CD4-positive, alpha-beta memory T cell (primary cell): ENCODE results near the gene EXOC3. TPM values are rescaled to one million over a fixed set of nuclear protein-coding genes. Genes with fewer than 3 reads are reported as not detected.

Experiments used
- CTCF ChIA-PET: fragments of 350-600 bp; sonication (Branson Sonifier 250); formaldehyde crosslinking; loops from one replicate; lab custom pipeline; 2021; ENCODE audit warnings: inconsistent platforms; ENCODE audit not compliant: partially characterized antibody; lab: Charles Lee
- POLR2A ChIA-PET: fragments of 350-600 bp; sonication (Branson Sonifier 250); formaldehyde crosslinking; loops from one replicate; lab custom pipeline; 2021; ENCODE audit not compliant: partially characterized antibody; lab: Charles Lee
- DNase-seq, 5 donors: peaks; one replicate each; pipeline versions ENCODE4 v3.0.0 to v3.0.0-alpha.2; 2020 to 2022; ENCODE audit warnings: mixed read lengths in 1 of 5
- H3K27ac ChIP-seq: one replicate; pipeline ENCODE4 v1.7.0; 2013; ENCODE audit warnings: low read depth, low read length
- H3K27me3 ChIP-seq: 2 replicates; pipeline ENCODE4 v1.7.0; 2013; ENCODE audit warnings: mild to moderate bottlenecking, low read length, moderate library complexity; ENCODE audit not compliant: insufficient read depth
- H3K36me3 ChIP-seq: 2 replicates; pipeline ENCODE4 v1.7.0; 2013; ENCODE audit warnings: mild to moderate bottlenecking, low read length, moderate library complexity; ENCODE audit not compliant: insufficient read depth
- H3K4me1 ChIP-seq: 2 replicates; pipeline ENCODE4 v1.7.0; 2013; ENCODE audit warnings: mild to moderate bottlenecking, low read length, moderate library complexity; ENCODE audit not compliant: insufficient read depth
- H3K4me3 ChIP-seq, 2 donors: one replicate each; pipeline ENCODE4 v1.7.0; 2013; ENCODE audit warnings: low read length in 2 of 2, mild to moderate bottlenecking in 1 of 2
- H3K9me3 ChIP-seq, 2 donors: one replicate each; pipeline ENCODE4 v1.7.0; 2013; ENCODE audit warnings: low read length in 2 of 2, control low read depth in 1 of 2; ENCODE audit not compliant: control insufficient read depth in 1 of 2
- H3K27ac Mint-ChIP-seq, 7 donors: one replicate each; pipeline ENCODE4 v1.8.0; 2020 to 2021; ENCODE audit warnings: mixed read lengths in 7 of 7, mild to moderate bottlenecking in 6 of 7, inconsistent platforms in 3 of 7, moderate library complexity in 3 of 7
- H3K27me3 Mint-ChIP-seq, 2 donors: one replicate each; pipeline ENCODE4 v1.8.0; 2020 to 2021; ENCODE audit warnings: mixed read lengths in 2 of 2
- H3K36me3 Mint-ChIP-seq, 2 donors: one replicate each; pipeline ENCODE4 v1.8.0; 2020 to 2021; ENCODE audit warnings: mixed read lengths in 2 of 2, inconsistent platforms in 1 of 2, mild to moderate bottlenecking in 1 of 2
- H3K4me1 Mint-ChIP-seq, 4 donors: one replicate each; pipeline ENCODE4 v1.8.0; 2020 to 2021; ENCODE audit warnings: mixed read lengths in 4 of 4, mild to moderate bottlenecking in 1 of 4
- H3K4me3 Mint-ChIP-seq, 8 donors: one replicate each; pipeline ENCODE4 v1.8.0; 2020 to 2021; ENCODE audit warnings: mixed read lengths in 8 of 8, mild to moderate bottlenecking in 7 of 8, moderate library complexity in 6 of 8, inconsistent platforms in 3 of 8
- H3K9me3 Mint-ChIP-seq, 8 donors: one replicate each; pipeline ENCODE4 v1.8.0; 2020 to 2021; ENCODE audit warnings: mixed read lengths in 8 of 8, mild to moderate bottlenecking in 5 of 8, inconsistent platforms in 3 of 8, moderate library complexity in 1 of 8
- intact Hi-C: fragments of 100-400 bp; cut with micrococcal nuclease; formaldehyde crosslinking; loops from one replicate; pipeline ENCODE4 v1.15.1; 2023
- polyA plus RNA-seq, 2 donors: library from polyadenylated mRNA; unstranded; fragments of 300-500 nt; fragmentation: Illumina TruSeq; gene quantifications; one replicate each; pipeline ENCODE4 v1.2.3, GENCODE V29; 2021
- total RNA-seq, 2 experiments: library from RNA; stranded (reverse); gene quantifications; one replicate each; pipeline ENCODE4 v1.2.3, GENCODE V29; 2021

Gene EXOC3
- total and polyA plus RNA-seq, 4 experiments from 2014 or later = 32.0 to 96.1 (median 62.9) TPM

GRCh38 chr5:432201-432927 is 10.6 kb upstream of the EXOC3 start:
- no peak overlapping the region for H3K27ac ChIP-seq
- CTCF ChIA-PET = interaction anchor here (1.0 to 1.2 kb wide), 2 partner anchors 149 to 244 kb away, joined by 4 to 7 read pairs; no protein-coding TSS in a partner anchor
- no peaks in the 10 kb centered on the region for H3K9me3 ChIP-seq
- Mint-ChIP-seq H3K36me3 (no peaks in the 10 kb centered on the region), H3K9me3 (no peaks in the 10 kb centered on the region), H3K4me1 (no peaks in the 10 kb centered on the region), H3K27ac (no peak overlapping the region), H3K4me3 (no peak overlapping the region), H3K27me3 (peaks cover 2 to 17% of the 10 kb centered on the region in 2 donors)
- intact Hi-C loops = no loop called here
- POLR2A ChIA-PET = no interaction called here
- H3K4me3 ChIP-seq = no peak overlapping the region
- no peaks in the 10 kb centered on the region for H3K36me3 ChIP-seq
- DNase-seq = no peak
- H3K27me3 ChIP-seq = no peaks in the 10 kb centered on the region
- H3K4me1 ChIP-seq = no peaks in the 10 kb centered on the region

GRCh38 chr5:432928-433791 is 9.8 kb upstream of the EXOC3 start:
- H3K27ac Mint-ChIP-seq = no peak overlapping the region
- no peak for DNase-seq
- intact Hi-C loops = no loop called here

GRCh38 chr5:433836-434235 is 9.1 kb upstream of the EXOC3 start:
- H3K4me1 ChIP-seq = no peaks in the 10 kb centered on the region
- no peak overlapping the region for H3K4me3 ChIP-seq
- no peak overlapping the region for H3K27ac Mint-ChIP-seq
- H3K4me3 Mint-ChIP-seq = no peak overlapping the region
- no peak for DNase-seq
- H3K27me3 Mint-ChIP-seq = peaks cover 0 to 14% of the 10 kb centered on the region in 2 donors
- ChIA-PET CTCF (no interaction called here), POLR2A (no interaction called here)
- H3K36me3 Mint-ChIP-seq = no peaks in the 10 kb centered on the region
- no peaks in the 10 kb centered on the region for H3K4me1 Mint-ChIP-seq
- no peaks in the 10 kb centered on the region for H3K9me3 ChIP-seq
- H3K9me3 Mint-ChIP-seq = no peaks in the 10 kb centered on the region
- H3K36me3 ChIP-seq = no peaks in the 10 kb centered on the region
- H3K27me3 ChIP-seq = no peaks in the 10 kb centered on the region
- no peak overlapping the region for H3K27ac ChIP-seq
- intact Hi-C loops = no loop called here

More at GRCh38 chr5:432928-433791, 9.8 kb upstream of the EXOC3 start:
- Histone ChIP-seq H3K9me3 (no peaks in the 10 kb centered on the region), H3K4me1 (no peaks in the 10 kb centered on the region), H3K4me3 (no peak overlapping the region), H3K27ac (no peak overlapping the region), H3K27me3 (no peaks in the 10 kb centered on the region), H3K36me3 (no peaks in the 10 kb centered on the region)
- H3K4me1 Mint-ChIP-seq = no peaks in the 10 kb centered on the region
- no peak overlapping the region for H3K4me3 Mint-ChIP-seq
- no peaks in the 10 kb centered on the region for H3K36me3 Mint-ChIP-seq
- H3K27me3 Mint-ChIP-seq = peaks cover 0 to 14% of the 10 kb centered on the region in 2 donors
- CTCF ChIA-PET = interaction anchor here (1.2 kb wide), 1 partner anchor 245 kb away, joined by 7 read pairs; no protein-coding TSS in a partner anchor
- POLR2A ChIA-PET = no interaction called here
- H3K9me3 Mint-ChIP-seq = no peaks in the 10 kb centered on the region

- Mint-ChIP-seq H3K4me3 (no peak overlapping the region), H3K36me3 (no peaks in the 10 kb centered on the region), H3K9me3 (no peaks in the 10 kb centered on the region), H3K27ac (no peak overlapping the region), H3K4me1 (no peaks in the 10 kb centered on the region), H3K27me3 (peaks cover 0 to 14% of the 10 kb centered on the region in 2 donors)
- Histone ChIP-seq H3K4me3 (no peak overlapping the region), H3K9me3 (no peaks in the 10 kb centered on the region), H3K27ac (no peak overlapping the region), H3K27me3 (no peaks in the 10 kb centered on the region), H3K36me3 (no peaks in the 10 kb centered on the region), H3K4me1 (no peaks in the 10 kb centered on the region)
- CTCF ChIA-PET = no interaction called here
- POLR2A ChIA-PET = no interaction called here
- DNase-seq = no peak
- intact Hi-C loops = no loop called here
Measured at GRCh38 chr5:434443-435146, 8.4 kb upstream of the EXOC3 start.

GRCh38 chr5:435156-435790 is 7.7 kb upstream of the EXOC3 start:
- H3K9me3 Mint-ChIP-seq = no peaks in the 10 kb centered on the region
- Histone ChIP-seq H3K4me1 (no peaks in the 10 kb centered on the region), H3K27me3 (no peaks in the 10 kb centered on the region), H3K27ac (no peak overlapping the region), H3K9me3 (no peaks in the 10 kb centered on the region), H3K4me3 (no peak overlapping the region), H3K36me3 (no peaks in the 10 kb centered on the region)
- no peak overlapping the region for H3K4me3 Mint-ChIP-seq
- intact Hi-C loops = no loop called here
- H3K4me1 Mint-ChIP-seq = no peaks in the 10 kb centered on the region
- H3K27ac Mint-ChIP-seq = no peak overlapping the region
- peaks cover 0 to 12% of the 10 kb centered on the region in 2 donors for H3K27me3 Mint-ChIP-seq
- H3K36me3 Mint-ChIP-seq = no peaks in the 10 kb centered on the region
- ChIA-PET CTCF (no interaction called here), POLR2A (no interaction called here)
- DNase-seq = no peak

- ChIA-PET POLR2A (no interaction called here), CTCF (no interaction called here)
- Histone ChIP-seq H3K27ac (no peak overlapping the region), H3K27me3 (no peaks in the 10 kb centered on the region), H3K4me3 (no peak overlapping the region), H3K9me3 (no peaks in the 10 kb centered on the region), H3K36me3 (no peaks in the 10 kb centered on the region), H3K4me1 (no peaks in the 10 kb centered on the region)
- no peaks in the 10 kb centered on the region for H3K4me1 Mint-ChIP-seq
- H3K9me3 Mint-ChIP-seq = no peaks in the 10 kb centered on the region
- H3K4me3 Mint-ChIP-seq = no peak overlapping the region
- no peak for DNase-seq
- intact Hi-C loops = no loop called here
- H3K27ac Mint-ChIP-seq = no peak overlapping the region
- no peaks in the 10 kb centered on the region for H3K36me3 Mint-ChIP-seq
- H3K27me3 Mint-ChIP-seq = peaks cover 0 to 12% of the 10 kb centered on the region in 2 donors
Measured at GRCh38 chr5:435961-436640, 6.9 kb upstream of the EXOC3 start.
